ENCODE measurements around the gene SYNJ2. TPM values are rescaled to one million over a fixed set of nuclear protein-coding genes. Genes with fewer than 3 reads are reported as not detected.
A peak's percentile ranks its signal among the peaks of the same experiment; 100 is the strongest.

The SYNJ2 gene
- total and polyA plus RNA-seq, 4 donors: 3.4 to 8.8 (median 4.8) TPM

- ATAC-seq (ENCODE audit: insufficient read depth, low FRiP score) (no peak), DNase-seq (no peak)
- Histone ChIP-seq H3K9me3 (ENCODE audit: control insufficient read depth in 4 of 4, insufficient read depth in 3 of 4, low read length in 3 of 4) (peaks cover 0 to 2% (median 0%) of the 10 kb centered on the region in 4 donors), H3K36me3 (ENCODE audit: control insufficient read depth in 4 of 4, insufficient read depth in 4 of 4, low read length in 4 of 4) (peaks cover 0 to 2% (median 0%) of the 10 kb centered on the region in 4 donors), H3K9ac (ENCODE audit: insufficient read depth in 1 of 2, low read length in 2 of 2) (no peak overlapping the region), H3K27ac (ENCODE audit: low read depth in 1 of 2, low read length in 1 of 2) (peak overlapping the region; percentile 63 to 65), H3K27me3 (ENCODE audit: control insufficient read depth in 3 of 3, insufficient read depth in 3 of 3, low read length in 2 of 3) (no peaks in the 10 kb centered on the region), H3K4me1 (ENCODE audit: control insufficient read depth in 5 of 5, insufficient read depth in 5 of 5, low read length in 5 of 5) (peaks cover 9 to 26% (median 14%) of the 10 kb centered on the region in 5 donors), H3K4me3 (no peak overlapping the region)
- WGBS, 2 donors: 87 to 93% methylated on average over 5 of the region's 5 CpGs
- TF ChIP-seq CTCF (IDR thresholded peaks at IDR 0.05; ENCODE audit: control extremely low read depth, extremely low read depth): no peak
Measured at GRCh38 chr6:158061361-158061708, 79.7 kb downstream of the SYNJ2 start.

GRCh38 chr6:158061709-158062461 lies 80.2 kb downstream of the SYNJ2 start:
- H3K27me3 ChIP-seq (ENCODE audit: control insufficient read depth in 3 of 3, insufficient read depth in 3 of 3, low read length in 2 of 3): no peaks in the 10 kb centered on the region
- H3K4me1 ChIP-seq (ENCODE audit: control insufficient read depth in 5 of 5, insufficient read depth in 5 of 5, low read length in 5 of 5): peaks cover 9 to 26% (median 14%) of the 10 kb centered on the region in 5 donors
- H3K36me3 ChIP-seq (ENCODE audit: control insufficient read depth in 4 of 4, insufficient read depth in 4 of 4, low read length in 4 of 4): peaks cover 0 to 4% (median 0%) of the 10 kb centered on the region in 4 donors
- no peak overlapping the region for H3K4me3 ChIP-seq
- no peak for ATAC-seq (ENCODE audit: insufficient read depth, low FRiP score)
- H3K9ac ChIP-seq (ENCODE audit: insufficient read depth in 1 of 2, low read length in 2 of 2): no peak overlapping the region
- H3K27ac ChIP-seq (ENCODE audit: low read depth in 1 of 2, low read length in 1 of 2): no peak overlapping the region
- no peak for TF ChIP-seq CTCF (IDR thresholded peaks at IDR 0.05; ENCODE audit: control extremely low read depth, extremely low read depth)
- 92 to 93% methylated on average over 29 of the region's 29 CpGs for WGBS, 2 donors
- no peak for DNase-seq
- H3K9me3 ChIP-seq (ENCODE audit: control insufficient read depth in 4 of 4, insufficient read depth in 3 of 4, low read length in 3 of 4): peaks cover 0 to 2% (median 0%) of the 10 kb centered on the region in 4 donors

GRCh38 chr6:158063736-158064135 lies 82.1 kb downstream of the SYNJ2 start:
- Histone ChIP-seq H3K4me3 (no peak overlapping the region), H3K4me1 (ENCODE audit: control insufficient read depth in 5 of 5, insufficient read depth in 5 of 5, low read length in 5 of 5) (peaks cover 9 to 22% (median 17%) of the 10 kb centered on the region in 5 donors), H3K9ac (ENCODE audit: insufficient read depth in 1 of 2, low read length in 2 of 2) (no peak overlapping the region), H3K27me3 (ENCODE audit: control insufficient read depth in 3 of 3, insufficient read depth in 3 of 3, low read length in 2 of 3) (no peaks in the 10 kb centered on the region), H3K27ac (ENCODE audit: low read depth in 1 of 2, low read length in 1 of 2) (no peak overlapping the region), H3K9me3 (ENCODE audit: control insufficient read depth in 4 of 4, insufficient read depth in 3 of 4, low read length in 3 of 4) (peaks cover 0 to 2% (median 0%) of the 10 kb centered on the region in 4 donors), H3K36me3 (ENCODE audit: control insufficient read depth in 4 of 4, insufficient read depth in 4 of 4, low read length in 4 of 4) (peaks cover 0 to 4% (median 0%) of the 10 kb centered on the region in 4 donors)
- TF ChIP-seq CTCF (IDR thresholded peaks at IDR 0.05; ENCODE audit: control extremely low read depth, extremely low read depth): no peak
- DNase-seq (no peak), ATAC-seq (ENCODE audit: insufficient read depth, low FRiP score) (no peak)
- WGBS, 2 donors: 98 to 99% methylated on average over 11 of the region's 11 CpGs

Data from lung (tissue), 12 donors.